ENCODE measurements around the gene PLEKHG4. TPM values are rescaled to one million over a fixed set of nuclear protein-coding genes. Genes with fewer than 3 reads are reported as not detected.

Gene PLEKHG4
- 10.0 TPM for polyA plus RNA-seq (ENCODE audit: insufficient read length)

DNA sequence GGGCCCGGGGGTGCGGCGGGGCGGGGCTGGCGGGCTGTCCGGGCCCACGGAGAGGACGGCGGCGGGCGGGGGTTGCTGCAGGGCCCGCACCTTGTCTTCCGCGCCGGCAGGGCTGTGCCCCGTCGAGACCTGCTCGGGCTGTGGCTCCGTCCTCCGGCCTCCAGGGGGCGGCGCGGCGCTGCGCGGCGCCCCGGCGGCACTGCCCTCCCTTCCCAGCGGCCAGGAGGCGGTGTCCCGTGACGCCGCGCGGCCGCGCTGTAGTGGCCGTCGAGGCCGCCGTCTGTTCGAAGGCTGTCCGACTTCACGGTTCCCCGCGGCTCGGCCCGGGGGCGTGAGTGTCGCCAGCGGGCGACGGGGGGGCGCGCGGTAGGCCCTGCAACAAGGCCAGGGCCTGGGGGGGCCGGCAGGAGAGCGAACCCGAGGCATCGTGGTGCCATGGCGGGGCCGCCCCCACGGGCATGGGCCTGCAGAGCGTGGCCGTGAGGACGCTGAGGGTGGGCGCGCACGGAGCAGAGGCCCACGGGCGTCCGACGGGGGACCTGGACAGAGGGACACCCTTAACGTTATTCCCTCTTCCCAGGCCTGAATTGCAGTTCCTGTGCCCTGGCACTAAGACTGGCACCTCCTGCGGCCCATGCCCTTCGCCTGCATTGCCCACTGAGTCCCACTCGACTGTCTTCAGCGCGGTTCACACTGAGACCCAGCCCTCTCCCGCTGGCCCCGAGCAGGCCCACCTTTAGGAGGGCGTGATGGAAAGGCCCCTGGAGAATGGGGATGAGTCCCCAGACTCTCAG is at the start of gene PLEKHG4:
PLEKHG4 (plus strand) TSS at position 237 of the 794 bp plus-strand sequence; CDS start at position 750, 513 bp downstream.
- peak; percentile 84 for DNase-seq

- DNase-seq = no peak
These were observed 49.2 kb upstream of the PLEKHG4 start for GRCh38 chr16:67229906-67230808.

DNA sequence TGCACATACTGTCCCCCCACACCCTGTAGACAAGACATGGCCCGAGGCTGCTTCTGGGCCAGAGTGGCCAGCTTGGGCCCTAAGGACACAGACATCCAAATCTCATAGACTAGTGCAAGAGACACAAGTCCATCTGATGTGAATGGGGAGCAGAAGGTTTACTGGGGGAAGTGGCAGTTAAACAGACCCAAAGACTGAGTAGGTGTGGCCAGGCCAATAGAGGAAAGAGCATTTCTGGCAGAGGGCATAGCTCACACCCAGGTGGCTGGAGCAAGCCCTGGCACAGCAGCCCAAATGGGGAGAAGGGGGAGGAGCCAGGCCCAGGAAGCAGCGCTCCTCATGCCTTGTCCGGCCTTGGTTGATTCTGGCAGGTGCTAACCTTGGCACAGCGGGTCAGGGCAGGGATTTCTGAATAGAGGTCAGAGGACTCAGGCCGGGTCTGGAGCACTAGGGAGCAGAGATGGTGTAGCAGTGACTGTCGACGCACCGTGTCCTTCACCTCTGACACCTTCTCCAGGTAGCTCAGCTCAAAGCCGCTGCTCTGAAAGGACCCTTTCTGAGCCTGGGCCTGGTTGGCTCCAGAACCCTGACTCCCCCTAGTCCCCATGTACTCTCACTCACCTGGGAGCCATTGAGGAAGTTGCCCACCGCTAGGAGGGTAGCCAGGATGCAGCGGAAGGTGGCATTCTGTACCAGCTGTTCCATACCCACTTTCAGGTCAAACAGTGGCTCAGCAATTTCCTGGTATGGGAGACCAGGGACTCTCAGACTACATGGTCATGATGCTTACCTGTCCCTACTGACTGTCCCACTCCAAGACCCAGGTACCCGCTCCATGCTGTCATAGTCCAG is 48.3 kb upstream of the PLEKHG4 start:
- no peak for DNase-seq

- no peak for DNase-seq
These were observed 45.7 kb upstream of the PLEKHG4 start for GRCh38 chr16:67233596-67233995.

- no peak for DNase-seq
These were observed 45.1 kb upstream of the PLEKHG4 start for GRCh38 chr16:67234180-67234597.

- no peak for DNase-seq
These were observed 43.3 kb upstream of the PLEKHG4 start for GRCh38 chr16:67235816-67236562.

- no peak for DNase-seq
These were observed 42.6 kb upstream of the PLEKHG4 start for GRCh38 chr16:67236563-67237395.

GRCh38 chr16:67237396-67238277 is 41.7 kb upstream of the PLEKHG4 start:
- no peak for DNase-seq

GRCh38 chr16:67238278-67238575 is 41.1 kb upstream of the PLEKHG4 start:
- no peak for DNase-seq

DNA sequence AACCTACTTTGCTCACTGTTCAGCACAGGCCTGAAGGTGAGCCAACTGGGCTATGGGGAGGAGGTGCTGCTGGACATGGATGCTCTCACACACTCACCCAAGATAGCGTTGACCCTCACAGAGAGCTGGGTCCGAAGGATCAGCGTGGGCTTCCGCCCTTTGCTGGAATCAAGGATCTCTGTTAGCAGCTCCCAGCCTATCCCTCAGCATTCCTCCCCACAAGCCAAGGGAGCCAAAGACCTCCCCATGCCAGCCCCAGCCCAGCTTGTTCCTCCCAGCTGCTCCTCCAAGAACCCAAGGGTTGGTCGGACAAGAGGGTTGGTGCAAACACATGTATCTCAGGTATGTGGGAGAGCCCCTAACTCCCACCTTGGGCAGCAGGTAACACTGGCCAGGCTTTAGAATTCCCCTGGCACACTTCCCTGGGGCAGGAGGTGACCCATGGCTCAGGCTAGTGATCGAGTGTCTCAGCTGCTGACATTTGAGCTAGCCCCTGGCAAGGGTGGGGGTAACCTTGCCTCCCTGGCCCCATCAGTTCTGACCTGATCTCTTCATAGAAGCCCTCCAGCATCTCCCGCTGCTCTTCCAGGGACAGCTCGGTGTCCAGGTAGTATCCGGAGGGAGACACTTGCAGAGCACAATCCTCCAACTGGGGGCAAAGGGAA is 40.4 kb upstream of the PLEKHG4 start:
- DNase-seq = no peak

DNA sequence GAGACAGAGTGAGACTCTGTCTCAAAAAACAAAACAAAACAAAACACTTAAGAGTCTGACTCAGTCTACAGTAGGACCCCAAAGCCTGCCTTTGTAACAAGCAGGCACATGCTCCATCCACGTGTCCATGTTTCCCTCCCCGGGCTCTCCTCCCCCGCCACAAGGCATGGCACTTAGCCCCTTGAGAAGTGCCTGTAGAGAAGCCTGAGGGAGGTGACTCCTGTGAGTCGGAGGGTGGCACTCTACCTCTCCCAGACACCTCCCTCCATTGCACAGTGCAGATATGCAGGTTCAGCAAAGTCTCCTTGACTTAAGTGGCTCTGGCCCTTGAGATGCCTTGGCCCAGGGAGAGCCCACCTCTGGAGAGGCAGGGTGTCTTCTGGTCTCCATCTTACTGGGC is 38.8 kb upstream of the PLEKHG4 start:
- no peak for DNase-seq

DNA sequence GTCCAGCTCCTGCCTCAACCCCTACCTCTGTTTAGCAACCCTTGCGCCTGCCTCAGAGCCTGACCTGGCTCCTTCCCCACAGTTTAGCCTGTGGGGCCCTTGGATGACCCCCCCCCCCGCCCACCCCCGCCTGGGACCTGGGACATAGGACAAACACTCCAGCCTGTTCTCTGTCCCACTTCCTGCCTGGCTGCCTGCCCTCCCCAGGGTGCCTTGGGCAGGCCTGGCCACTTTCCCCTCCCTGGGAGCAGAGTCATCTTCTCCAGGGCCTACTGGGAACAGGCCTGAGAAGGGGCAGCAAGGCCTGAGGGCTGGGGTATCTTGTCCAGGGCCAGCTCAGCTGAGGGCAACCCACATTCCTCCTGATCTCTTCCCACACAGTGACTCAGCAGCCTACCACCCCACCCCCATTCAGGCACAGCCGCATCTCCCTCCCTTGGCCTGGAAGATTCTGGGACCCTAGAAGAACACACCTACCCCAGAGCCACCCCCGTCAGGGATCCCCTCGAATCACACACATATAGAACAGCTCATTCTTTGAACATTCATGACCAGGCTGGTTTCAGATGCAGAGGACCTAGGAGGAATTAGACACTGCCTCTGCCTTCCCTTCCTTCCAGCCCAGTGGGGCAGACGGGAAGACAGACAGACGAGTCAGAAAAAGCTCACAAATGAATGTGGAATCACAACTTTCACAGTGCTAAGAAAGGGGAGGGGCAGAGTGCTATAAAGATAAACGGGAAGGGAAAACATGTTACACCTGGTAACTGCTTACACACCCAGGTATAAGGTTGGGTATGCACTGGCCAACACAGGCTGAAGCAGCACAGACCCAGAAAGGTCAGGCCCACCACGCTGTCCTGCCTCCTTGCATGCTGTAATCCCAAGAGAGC is 38.1 kb upstream of the PLEKHG4 start:
- no peak for DNase-seq

GRCh38 chr16:67242138-67242730 is 37.1 kb upstream of the PLEKHG4 start:
- no peak for DNase-seq

- no peak for DNase-seq
These were observed 35.9 kb upstream of the PLEKHG4 start for GRCh38 chr16:67243481-67243880.

GRCh38 chr16:67244387-67245185 is 34.7 kb upstream of the PLEKHG4 start:
- DNase-seq = peak; percentile 32

GRCh38 chr16:67245186-67245585 is 34.1 kb upstream of the PLEKHG4 start:
- DNase-seq = no peak

DNA sequence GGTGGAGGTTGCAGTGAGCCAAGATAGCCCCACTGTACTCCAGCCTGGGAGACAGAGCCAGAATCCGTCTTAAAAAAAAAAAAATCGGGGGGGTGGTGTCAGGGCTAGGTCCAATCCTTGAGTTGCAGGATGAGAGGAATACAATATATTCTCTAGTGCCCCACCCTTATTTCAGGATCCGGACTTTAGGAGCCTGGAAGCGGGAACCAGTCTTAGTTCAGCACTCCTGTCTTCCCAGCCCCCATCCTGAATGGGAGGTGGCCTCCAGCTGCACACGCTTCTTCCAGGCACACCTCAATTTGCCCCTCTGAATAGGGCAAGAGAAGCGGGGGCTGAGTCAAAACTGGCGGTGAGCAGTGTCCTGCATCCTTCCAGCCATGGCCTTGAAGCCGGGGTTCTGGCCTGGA is 33.7 kb upstream of the PLEKHG4 start:
- DNase-seq = no peak
